Measurements from ENCODE around the gene RALGPS2.

Gene RALGPS2

DNA sequence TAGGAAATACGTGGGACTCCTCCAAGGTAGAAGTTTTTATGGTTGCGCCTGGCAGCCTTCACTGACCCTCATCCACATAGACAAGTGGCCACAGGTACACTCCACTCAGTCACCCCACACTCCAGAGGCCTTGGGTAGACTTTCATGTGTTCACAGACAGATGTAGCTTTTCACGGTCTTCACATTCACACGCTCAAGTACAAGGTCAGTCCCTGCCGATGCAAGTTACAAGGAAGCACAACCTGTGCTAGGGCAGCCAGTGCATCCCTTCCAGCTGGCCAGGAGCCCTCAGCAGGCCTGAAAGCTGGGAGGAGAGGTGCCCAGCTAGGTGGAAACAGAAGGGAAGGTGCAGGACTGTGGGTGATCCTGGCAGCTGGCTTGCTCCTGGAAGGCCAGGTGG lies 245.1 kb downstream of the RALGPS2 start:
- no peak for DNase-seq
